Urinary bladder (tissue), 4 donors: ENCODE data around the gene TSPAN4. TPM values are rescaled to one million over a fixed set of nuclear protein-coding genes. Genes with fewer than 3 reads are reported as not detected.

Experiments used
- DNase-seq: peaks from one replicate; pipeline ENCODE4 v3.0.0-alpha.2; 2015; ENCODE audit errors: extremely low spot score
- H3K27ac ChIP-seq: one replicate; pipeline ENCODE4 v1.5.1; 2013; ENCODE audit warnings: low read depth, mild to moderate bottlenecking, moderate library complexity
- H3K36me3 ChIP-seq: one replicate; pipeline ENCODE4 v1.6.1; 2013; ENCODE audit warnings: mild to moderate bottlenecking, moderate library complexity; ENCODE audit not compliant: insufficient read depth
- H3K4me1 ChIP-seq: one replicate; pipeline ENCODE4 v1.6.1; 2013; ENCODE audit warnings: mild to moderate bottlenecking, moderate library complexity; ENCODE audit not compliant: insufficient read depth
- H3K4me3 ChIP-seq: one replicate; pipeline ENCODE4 v1.5.1; 2013; ENCODE audit warnings: low read depth, low read length
- whole genome bisulfite sequencing: extraction: QIAGEN DNeasy Blood & Tissue Kit; methylation state at CpG from one replicate; pipeline ENCODE4 v1.1.7; 2013; 5-methylcytosine and 5-hydroxymethylcytosine counted together
- polyA plus RNA-seq: library from polyadenylated mRNA; stranded (reverse); fragments of 200-250 nt; gene quantifications from one replicate; pipeline ENCODE4 v1.2.3, GENCODE V29; 2013
- total RNA-seq: library from RNA; depleted of rRNA; stranded (reverse); fragments of >200 nt; gene quantifications from one replicate; pipeline ENCODE4 v1.2.3, GENCODE V29; 2014
- donor health status: healthy with polysubstance abuse.
- donor health status: healthy.

The TSPAN4 gene
- total and polyA plus RNA-seq, 2 donors, result 39.4 to 144 TPM

GRCh38 chr11:888310-889212 lies 45.9 kb downstream of the TSPAN4 start:
- Histone ChIP-seq H3K4me1 (no peaks in the 10 kb centered on the region), H3K27ac (no peak overlapping the region), H3K4me3 (no peak overlapping the region), H3K36me3 (no peaks in the 10 kb centered on the region)
- DNase-seq, result no peak
- WGBS, result 90% methylated on average over 45 of the region's 45 CpGs

GRCh38 chr11:889257-889656 lies 46.6 kb downstream of the TSPAN4 start:
- Histone ChIP-seq H3K27ac (no peak overlapping the region), H3K4me1 (no peaks in the 10 kb centered on the region), H3K4me3 (no peak overlapping the region), H3K36me3 (no peaks in the 10 kb centered on the region)
- no peak for DNase-seq
- whole genome bisulfite sequencing, result 93% methylated on average over 13 of the region's 13 CpGs

GRCh38 chr11:889687-890475 lies 47.2 kb downstream of the TSPAN4 start:
- H3K27ac ChIP-seq, result no peak overlapping the region
- 91% methylated on average over 32 of the region's 32 CpGs for WGBS
- H3K36me3 ChIP-seq, result no peaks in the 10 kb centered on the region
- no peak overlapping the region for H3K4me3 ChIP-seq
- no peaks in the 10 kb centered on the region for H3K4me1 ChIP-seq
- no peak for DNase-seq

- 58% methylated on average over 27 of the region's 27 CpGs for WGBS
- H3K27ac ChIP-seq, result no peak overlapping the region
- DNase-seq, result no peak
- H3K36me3 ChIP-seq, result no peaks in the 10 kb centered on the region
- no peak overlapping the region for H3K4me3 ChIP-seq
- H3K4me1 ChIP-seq, result no peaks in the 10 kb centered on the region
These were observed 48.3 kb downstream of the TSPAN4 start for GRCh38 chr11:890794-891540.

GRCh38 chr11:893008-893654 lies 50.5 kb downstream of the TSPAN4 start:
- no peak for DNase-seq
- Histone ChIP-seq H3K4me1 (no peaks in the 10 kb centered on the region), H3K4me3 (no peak overlapping the region), H3K36me3 (no peaks in the 10 kb centered on the region), H3K27ac (no peak overlapping the region)
- WGBS, result 88% methylated on average over 13 of the region's 13 CpGs

- DNase-seq, result no peak
- H3K27ac ChIP-seq, result no peak overlapping the region
- WGBS, result 83% methylated on average over 12 of the region's 12 CpGs
- no peak overlapping the region for H3K4me3 ChIP-seq
- H3K36me3 ChIP-seq, result no peaks in the 10 kb centered on the region
- no peaks in the 10 kb centered on the region for H3K4me1 ChIP-seq
These were observed 52.0 kb downstream of the TSPAN4 start for GRCh38 chr11:894575-895201.

GRCh38 chr11:895331-896110 lies 52.9 kb downstream of the TSPAN4 start:
- no peaks in the 10 kb centered on the region for H3K36me3 ChIP-seq
- WGBS, result 84% methylated on average over 26 of the region's 26 CpGs
- H3K4me3 ChIP-seq, result no peak overlapping the region
- DNase-seq, result no peak
- H3K27ac ChIP-seq, result no peak overlapping the region
- H3K4me1 ChIP-seq, result no peaks in the 10 kb centered on the region

- Histone ChIP-seq H3K4me1 (no peaks in the 10 kb centered on the region), H3K27ac (no peak overlapping the region), H3K36me3 (peaks cover 3% of the 10 kb centered on the region), H3K4me3 (no peak overlapping the region)
- no peak for DNase-seq
- WGBS, result 70% methylated on average over 17 of the region's 17 CpGs
These were observed 54.8 kb downstream of the TSPAN4 start for GRCh38 chr11:897253-898142.

GRCh38 chr11:898143-898511 lies 55.5 kb downstream of the TSPAN4 start:
- Histone ChIP-seq H3K4me3 (no peak overlapping the region), H3K4me1 (no peaks in the 10 kb centered on the region), H3K36me3 (peaks cover 4% of the 10 kb centered on the region), H3K27ac (no peak overlapping the region)
- DNase-seq, result no peak
- WGBS, result 58% methylated on average over 10 of the region's 10 CpGs

GRCh38 chr11:898540-899190 lies 56.0 kb downstream of the TSPAN4 start:
- peaks cover 4% of the 10 kb centered on the region for H3K36me3 ChIP-seq
- H3K27ac ChIP-seq, result no peak overlapping the region
- no peaks in the 10 kb centered on the region for H3K4me1 ChIP-seq
- WGBS, result 86% methylated on average over 22 of the region's 22 CpGs
- no peak for DNase-seq
- H3K4me3 ChIP-seq, result no peak overlapping the region

GRCh38 chr11:899724-900123 lies 57.1 kb downstream of the TSPAN4 start:
- H3K36me3 ChIP-seq, result peaks cover 7% of the 10 kb centered on the region
- no peak for DNase-seq
- no peak overlapping the region for H3K27ac ChIP-seq
- 92% methylated on average over 11 of the region's 11 CpGs for WGBS
- no peaks in the 10 kb centered on the region for H3K4me1 ChIP-seq
- H3K4me3 ChIP-seq, result no peak overlapping the region
